Measurements from ENCODE around the gene C1QL1.

C1QL1 gene

GRCh38 chr17:44928136-44928535, 40.0 kb downstream of the C1QL1 start:
- DNase-seq, result no peak

GRCh38 chr17:44927696-44928095, 40.4 kb downstream of the C1QL1 start:
- no peak for DNase-seq

- DNase-seq, result no peak
These were observed 41.1 kb downstream of the C1QL1 start for GRCh38 chr17:44926821-44927525.

GRCh38 chr17:44925731-44926697, 42.1 kb downstream of the C1QL1 start:
- DNase-seq, result no peak

GRCh38 chr17:44924107-44924544, 44.0 kb downstream of the C1QL1 start:
- peak; percentile 67 for DNase-seq

GRCh38 chr17:44922746-44923470, 45.2 kb downstream of the C1QL1 start:
- DNase-seq, result no peak

- no peak for DNase-seq
These were observed 46.0 kb downstream of the C1QL1 start for GRCh38 chr17:44922136-44922535.

GRCh38 chr17:44921122-44921882, 46.8 kb downstream of the C1QL1 start:
- no peak for DNase-seq

- DNase-seq, result no peak
These were observed 47.5 kb downstream of the C1QL1 start for GRCh38 chr17:44920565-44920940.

GRCh38 chr17:44919885-44920564, 48.1 kb downstream of the C1QL1 start:
- peak; percentile 28 for DNase-seq

GRCh38 chr17:44919411-44919810, 48.7 kb downstream of the C1QL1 start:
- no peak for DNase-seq

- DNase-seq, result no peak
These were observed 50.1 kb downstream of the C1QL1 start for GRCh38 chr17:44918006-44918405.

- DNase-seq, result no peak
These were observed 50.6 kb downstream of the C1QL1 start for GRCh38 chr17:44917456-44917855.

- DNase-seq, result peak; percentile 25
These were observed 51.3 kb downstream of the C1QL1 start for GRCh38 chr17:44916781-44917241.

GRCh38 chr17:44915862-44916780, 52.0 kb downstream of the C1QL1 start:
- no peak for DNase-seq

GRCh38 chr17:44915321-44915726, 52.8 kb downstream of the C1QL1 start, which contains the start of gene GFAP:
Gene GFAP, minus strand, starts transcription at chr17:44915500. Its CDS starts 14 bp downstream, at chr17:44915486.
- no peak for DNase-seq

GRCh38 chr17:44914698-44915271, 53.3 kb downstream of the C1QL1 start:
- no peak for DNase-seq

- peak; percentile 75 for DNase-seq
These were observed 54.0 kb downstream of the C1QL1 start for GRCh38 chr17:44914148-44914547.

- no peak for DNase-seq
These were observed 54.4 kb downstream of the C1QL1 start for GRCh38 chr17:44913676-44914075.

Data from DMS79 treated with DMSO at 0.1 percent for 48 hours (cell line).